H1 (cell line): Measurements from ENCODE around the gene ZC3H14. TPM values are rescaled to one million over a fixed set of nuclear protein-coding genes. Genes with fewer than 3 reads are reported as not detected.

Source experiments
- CTCF ChIA-PET: fragments of 300-600 bp; sonication (Branson Sonifier 250); formaldehyde crosslinking; loops from one replicate; lab custom pipeline; 2021; ENCODE audit not compliant: partially characterized antibody; lab: Charles Lee
- POLR2A ChIA-PET: fragments of 300-600 bp; sonication (Branson Sonifier 250); formaldehyde crosslinking; loops from one replicate; lab custom pipeline; 2021; ENCODE audit warnings: inconsistent platforms; ENCODE audit not compliant: partially characterized antibody; lab: Charles Lee
- DNase-seq, 2 experiments: peaks; one replicate each; pipeline versions ENCODE4 v3.0.0 to v3.0.0-alpha.2; 2010 to 2022; ENCODE audit warnings: low spot score in 2 of 2, low read depth in 1 of 2, mixed read lengths in 1 of 2
- FAIRE-seq: peaks from 2 replicates; lab custom pipeline; 2011; peaks lifted over from hg19 to GRCh38; lab: Jason Lieb, UNC
- H2AFZ ChIP-seq: 2 replicates; pipeline ENCODE4 v1.8.1; 2012; ENCODE audit warnings: low read length, inconsistent platforms
- H2AK5ac ChIP-seq: 2 replicates; pipeline ENCODE4 v1.6.1; 2013; ENCODE audit warnings: low read depth, low read length
- H2BK120ac ChIP-seq: replicated peaks from 2 replicates; pipeline ENCODE3; 2013; ENCODE audit warnings: low read depth, low read length, inconsistent platforms
- H2BK12ac ChIP-seq: 2 replicates; pipeline ENCODE4 v1.6.1; 2013; ENCODE audit warnings: low read depth, low read length
- H2BK15ac ChIP-seq: 2 replicates; pipeline ENCODE4 v1.6.1; 2013; ENCODE audit warnings: low read length
- H2BK20ac ChIP-seq: 2 replicates; pipeline ENCODE4 v1.6.1; 2013; ENCODE audit warnings: low read length
- H2BK5ac ChIP-seq: 2 replicates; pipeline ENCODE4 v1.6.1; 2013; ENCODE audit warnings: low read depth, low read length
- H3K14ac ChIP-seq: 2 replicates; pipeline ENCODE4 v1.6.1; 2013; ENCODE audit warnings: inconsistent platforms; ENCODE audit not compliant: insufficient read length
- H3K18ac ChIP-seq: 2 replicates; pipeline ENCODE4 v1.6.1; 2013; ENCODE audit warnings: low read length; ENCODE audit errors: extremely low read depth
- H3K23ac ChIP-seq: 2 replicates; pipeline ENCODE4 v1.6.1; 2013; ENCODE audit warnings: inconsistent platforms; ENCODE audit not compliant: insufficient read length
- H3K23me2 ChIP-seq: 2 replicates; pipeline ENCODE4 v1.6.1; 2013; ENCODE audit warnings: low read depth, low read length
- H3K27ac ChIP-seq: 2 replicates; pipeline ENCODE4 v1.6.1; 2011; ENCODE audit warnings: low read depth, low read length, inconsistent platforms
- H3K27me3 ChIP-seq, 4 experiments: replicated peaks in 1 of 4; 1 replicate in 1 of 4; 2 replicates in 3 of 4; pipeline versions ENCODE4 v1.6.1 to v1.8.1; 2011 to 2013; ENCODE audit warnings: low read length in 3 of 4, mild to moderate bottlenecking in 3 of 4, inconsistent platforms in 2 of 4, mixed read lengths in 2 of 4, moderate library complexity in 1 of 4; ENCODE audit not compliant: control insufficient read depth in 3 of 4, insufficient read depth in 3 of 4; ENCODE audit errors: extremely low read depth in 1 of 4
- H3K36me3 ChIP-seq, 4 experiments: 2 replicates each; pipeline versions ENCODE4 v1.6.1 to v1.8.1; 2011 to 2013; ENCODE audit warnings: mild to moderate bottlenecking in 4 of 4, low read length in 3 of 4, moderate library complexity in 2 of 4, control low read depth in 1 of 4, inconsistent platforms in 1 of 4; ENCODE audit not compliant: insufficient read depth in 4 of 4, control insufficient read depth in 2 of 4
- H3K4ac ChIP-seq: replicated peaks from 2 replicates; pipeline ENCODE3; 2013; ENCODE audit warnings: low read length, low read depth, mixed read lengths, inconsistent platforms; ENCODE audit not compliant: insufficient read length
- H3K4me1 ChIP-seq, 4 experiments: replicated peaks in 1 of 4; 1 replicate in 1 of 4; 2 replicates in 3 of 4; pipeline versions ENCODE4 v1.6.1 to v1.8.1; 2011 to 2013; ENCODE audit warnings: low read length in 3 of 4, inconsistent platforms in 2 of 4, mixed read lengths in 1 of 4; ENCODE audit not compliant: insufficient read depth in 4 of 4, control insufficient read depth in 3 of 4
- H3K4me2 ChIP-seq, 2 experiments: 2 replicates each; pipeline versions ENCODE4 v1.6.1 to v1.8.1; 2011 to 2013; ENCODE audit warnings: low read depth in 2 of 2, low read length in 2 of 2, control low read depth in 1 of 2, inconsistent platforms in 1 of 2, mild to moderate bottlenecking in 1 of 2; ENCODE audit not compliant: insufficient read depth in 1 of 2
- H3K4me3 ChIP-seq, 4 experiments: fragments of 200-600, 300-600 bp in 1 of 4; sonication (generic), shearing (Covaris generic), sonication (Bioruptor Twin) in 1 of 4; 2 replicates each; pipeline versions ENCODE4 v1.5.1 to v1.8.1; 2011 to 2016; ENCODE audit warnings: low read length in 4 of 4, low read depth in 3 of 4, control low read depth in 2 of 4, inconsistent platforms in 2 of 4, mild to moderate bottlenecking in 2 of 4, mixed read lengths in 1 of 4, moderate library complexity in 1 of 4; ENCODE audit not compliant: insufficient read depth in 2 of 4; ENCODE audit errors: extremely low read depth in 1 of 4
- H3K56ac ChIP-seq: replicated peaks from 2 replicates; pipeline ENCODE3; 2013; ENCODE audit warnings: low read depth, mild to moderate bottlenecking, mixed read lengths, low read length, inconsistent platforms; ENCODE audit not compliant: insufficient read length
- H3K79me1 ChIP-seq: 2 replicates; pipeline ENCODE4 v1.6.1; 2013; ENCODE audit warnings: low read depth, low read length, control low read depth
- H3K79me2 ChIP-seq, 2 experiments: 2 replicates each; pipeline versions ENCODE4 v1.6.1 to v1.8.1; 2012 to 2013; ENCODE audit warnings: low read length in 2 of 2, mild to moderate bottlenecking in 2 of 2, inconsistent platforms in 1 of 2; ENCODE audit not compliant: insufficient read depth in 2 of 2, control insufficient read depth in 1 of 2
- H3K9ac ChIP-seq, 4 experiments: replicated peaks in 1 of 4; 1 replicate in 1 of 4; 2 replicates in 3 of 4; pipeline versions ENCODE4 v1.6.1 to v1.8.1; 2011 to 2013; ENCODE audit warnings: low read depth in 3 of 4, low read length in 3 of 4, control low read depth in 2 of 4, mild to moderate bottlenecking in 2 of 4, moderate library complexity in 2 of 4, inconsistent platforms in 1 of 4; ENCODE audit errors: extremely low read depth in 1 of 4
- H3K9me3 ChIP-seq, 2 experiments: 2 replicates each; pipeline versions ENCODE4 v1.6.1 to v1.8.1; 2012 to 2013; ENCODE audit warnings: mild to moderate bottlenecking in 2 of 2, moderate library complexity in 2 of 2, control low read depth in 1 of 2, inconsistent platforms in 1 of 2, low read depth in 1 of 2, low read length in 1 of 2, mixed read lengths in 1 of 2; ENCODE audit not compliant: insufficient read depth in 2 of 2
- H4K20me1 ChIP-seq, 2 experiments: replicated peaks in 1 of 2; 2 replicates each; pipeline versions ENCODE3 to v1.8.1; 2011 to 2013; ENCODE audit warnings: inconsistent platforms in 2 of 2, low read length in 2 of 2, mild to moderate bottlenecking in 1 of 2; ENCODE audit not compliant: insufficient read depth in 2 of 2, control insufficient read depth in 1 of 2
- H4K5ac ChIP-seq: 2 replicates; pipeline ENCODE4 v1.6.1; 2013; ENCODE audit warnings: low read length, low read depth, mixed read lengths, inconsistent platforms; ENCODE audit not compliant: insufficient read length
- H4K8ac ChIP-seq: 2 replicates; pipeline ENCODE4 v1.8.0; 2013; ENCODE audit warnings: mild to moderate bottlenecking, moderate library complexity, low read length, inconsistent platforms; ENCODE audit not compliant: insufficient read depth; ENCODE audit errors: extremely low read depth
- H4K91ac ChIP-seq: replicated peaks from 2 replicates; pipeline ENCODE3; 2013; ENCODE audit warnings: low read length, mixed read lengths, inconsistent platforms; ENCODE audit not compliant: insufficient read length
- ATF3 ChIP-seq: IDR thresholded peaks from 2 replicates; pipeline ENCODE4 v1.6.1; 2011; ENCODE audit warnings: low read depth, mild to moderate bottlenecking, low read length; ENCODE audit not compliant: insufficient read depth
- BRCA1 ChIP-seq: IDR thresholded peaks from 2 replicates; pipeline ENCODE4 v1.6.1; 2012; ENCODE audit warnings: low read depth, low read length, improper control_type of control experiment
- E2F6 ChIP-seq: IDR thresholded peaks from 2 replicates; pipeline ENCODE4 v1.6.1; 2012; ENCODE audit warnings: inconsistent platforms
- GABPA ChIP-seq: IDR thresholded peaks from 2 replicates; pipeline ENCODE4 v1.6.1; 2011; ENCODE audit warnings: mild to moderate bottlenecking, low read length, moderate library complexity, borderline replicate concordance; ENCODE audit not compliant: insufficient read depth
- HDAC2 ChIP-seq, 2 experiments: fragments of 300-600 bp in 1 of 2; sonication (generic) in 1 of 2; IDR thresholded peaks; 2 replicates each; pipeline ENCODE4 v1.6.1; 2011 to 2012; ENCODE audit warnings: low read depth in 2 of 2, low read length in 2 of 2, mild to moderate bottlenecking in 2 of 2, moderate library complexity in 2 of 2, borderline replicate concordance in 1 of 2, inconsistent platforms in 1 of 2
- KDM4A ChIP-seq: IDR thresholded peaks from one replicate; pipeline ENCODE4 v1.7.1; 2012; ENCODE audit warnings: low read depth, mild to moderate bottlenecking, moderate library complexity, low read length, inconsistent platforms; ENCODE audit not compliant: severe bottlenecking
- MAFK ChIP-seq: IDR thresholded peaks from 2 replicates; pipeline ENCODE4 v1.6.1; 2012; ENCODE audit warnings: low read depth, mild to moderate bottlenecking, improper control_type of control experiment, low read length
- MAX ChIP-seq: IDR thresholded peaks from 2 replicates; pipeline ENCODE4 v1.6.1; 2012; ENCODE audit warnings: inconsistent platforms
- NANOG ChIP-seq: IDR thresholded peaks from 2 replicates; pipeline ENCODE4 v1.6.1; 2011; ENCODE audit warnings: low read length, low read depth, mild to moderate bottlenecking, inconsistent platforms; ENCODE audit not compliant: insufficient read depth, poor library complexity, severe bottlenecking
- PHF8 ChIP-seq: fragments of 200-600 bp; sonication (generic); conservative IDR thresholded peaks from 2 replicates; pipeline ENCODE4 v1.7.1; 2012; ENCODE audit warnings: low read depth, mild to moderate bottlenecking, inconsistent platforms, low read length, moderate library complexity
- RXRA ChIP-seq: IDR thresholded peaks from 2 replicates; pipeline ENCODE4 v1.6.1; 2011; ENCODE audit warnings: low read depth, mild to moderate bottlenecking, low read length, moderate library complexity; ENCODE audit not compliant: insufficient read depth
- TEAD4 ChIP-seq: IDR thresholded peaks from 2 replicates; pipeline ENCODE4 v1.6.1; 2012; ENCODE audit warnings: low read depth, low read length, inconsistent platforms, mixed read lengths
- WGBS, 2 experiments: shearing (Covaris generic) in 1 of 2; methylation state at CpG; one replicate each; pipeline versions ENCODE4 v1.1.6 to v1.1.7; 2013 to 2015; ENCODE audit warnings: low lambda C conversion rate in 2 of 2, mixed read lengths in 2 of 2, inconsistent platforms in 1 of 2, low coverage in 1 of 2, missing lambda C conversion rate in 1 of 2; ENCODE audit not compliant: insufficient replicate concordance in 2 of 2, insufficient coverage in 1 of 2, insufficient read length in 1 of 2; ENCODE audit errors: extremely low coverage in 1 of 2, missing lambda C conversion rate in 1 of 2; 5-methylcytosine and 5-hydroxymethylcytosine counted together
- polyA plus RNA-seq, 7 experiments: library from polyadenylated mRNA; depleted of rRNA in 3 of 7; stranded (reverse) in 5 of 7; unstranded in 2 of 7; fragments of >200 nt in 5 of 7; fragments of 200-250 nt in 2 of 7; gene quantifications; 1 replicate in 5 of 7; 2 replicates in 1 of 7; 4 replicates in 1 of 7; pipeline versions ENCODE4 v1.2.1 to v1.2.3, GENCODE V29; 2011 to 2013; ENCODE audit warnings: missing spikeins in 2 of 7, mixed read lengths in 2 of 7
- total RNA-seq: library from RNA; stranded (reverse); fragmentation: NEBNext Ultra II Directional; extraction: Animal tissue kit (Norgen Biotek cat#: 25700); gene quantifications from 2 replicates; pipeline ENCODE4 v1.2.1, GENCODE V29; 2021

ZC3H14 gene
- total and polyA plus RNA-seq, 2 of the 8 experiments (the other 6 are each of a cell fraction or from before 2014, with no cell fraction given) = 86.0 to 99.1 TPM

- Histone ChIP-seq H3K4me3 (no peak overlapping the region), H2AK5ac (no peak overlapping the region), H4K20me1 (peaks cover 0 to 2% of the 10 kb centered on the region in 2 experiments), H3K18ac (no peak overlapping the region), H3K9me3 (no peaks in the 10 kb centered on the region), H4K8ac (no peak overlapping the region), H2BK15ac (no peak overlapping the region), H2BK20ac (no peak overlapping the region), H3K79me2 (peaks cover 0 to 8% of the 10 kb centered on the region in 2 experiments; a peak in 1 of 4 replicates), H3K4ac (no peak overlapping the region), H2BK120ac (no peak overlapping the region), H2BK12ac (no peak overlapping the region), H3K9ac (no peak overlapping the region), H3K27me3 (no peaks in the 10 kb centered on the region), H4K5ac (no peak overlapping the region), H3K27ac (no peak overlapping the region), H3K36me3 (peaks cover 0 to 6% (median 0%) of the 10 kb centered on the region in 4 experiments; a peak in 3 of 8 replicates), H2BK5ac (no peak overlapping the region), H3K14ac (no peak overlapping the region), H3K23ac (no peak overlapping the region), H3K79me1 (no peaks in the 10 kb centered on the region; the same call in 1 of the 2 replicates), H3K4me2 (no peak overlapping the region), H4K91ac (no peak overlapping the region), H2AFZ (no peak overlapping the region), H3K23me2 (no peaks in the 10 kb centered on the region), H3K56ac (no peak overlapping the region), H3K4me1 (no peaks in the 10 kb centered on the region)
- FAIRE-seq (no peak), DNase-seq (no peak)
- WGBS, 2 experiments = 59% methylated on average over 1 of the region's 1 CpG; no CpG with 5 or more reads in 1 of the 2 experiments
- CTCF ChIA-PET = no interaction called here
- TF ChIP-seq E2F6 = no peak
- no peak for TF ChIP-seq NANOG
- no peak for TF ChIP-seq PHF8
- no peak for TF ChIP-seq BRCA1
- no peak for TF ChIP-seq TEAD4
- no peak for TF ChIP-seq KDM4A
- no peak for TF ChIP-seq RXRA
- TF ChIP-seq MAX = no peak
- TF ChIP-seq ATF3 = no peak
- no peak for TF ChIP-seq HDAC2 (IDR thresholded peaks at IDR 0.05; ENCODE audit: borderline replicate concordance in 1 of 2, low read depth in 2 of 2, low read length in 2 of 2)
- TF ChIP-seq MAFK = no peak
- no peak for TF ChIP-seq GABPA
- POLR2A ChIA-PET = interaction anchor here (1.0 kb wide), 1 partner anchor 10 kb away, joined by 3 read pairs; no protein-coding TSS in a partner anchor
These were observed 21.5 kb upstream of the ZC3H14 start for GRCh38 chr14:88541324-88541723.
